MM.1S (cell line): ENCODE results near the gene KIFAP3.

ENCODE experiments used
- DNase-seq: peaks from one replicate; pipeline ENCODE4 v3.0.0-alpha.2; 2015
- H2AFZ ChIP-seq: fragments of 300-600 bp; sonication (generic); 2 replicates; pipeline ENCODE4 v1.6.0; 2016; ENCODE audit warnings: antibody characterized with exemption, low read length
- H3F3A ChIP-seq: fragments of 300-600 bp; sonication (generic); 2 replicates; pipeline ENCODE4 v1.6.1; 2016; ENCODE audit warnings: mild to moderate bottlenecking, antibody characterized with exemption, low read length, moderate library complexity, mixed read lengths; ENCODE audit not compliant: insufficient read depth
- H3K27ac ChIP-seq: fragments of 300-600 bp; sonication (generic); 2 replicates; pipeline ENCODE4 v1.5.1; 2016; ENCODE audit warnings: mild to moderate bottlenecking, low read length
- H3K27me3 ChIP-seq: fragments of 300-600 bp; sonication (generic); replicated peaks from 2 replicates; pipeline ENCODE4 v1.6.0; 2016; ENCODE audit warnings: low read length; ENCODE audit not compliant: insufficient read depth
- H3K36me3 ChIP-seq: fragments of 300-600 bp; sonication (generic); replicated peaks from 2 replicates; pipeline ENCODE4 v1.6.1; 2016; ENCODE audit warnings: mild to moderate bottlenecking, low read length, mixed read lengths; ENCODE audit not compliant: insufficient read depth
- H3K4me1 ChIP-seq: fragments of 300-600 bp; sonication (generic); 2 replicates; pipeline ENCODE4 v1.6.1; 2016; ENCODE audit warnings: low read length, mixed read lengths
- H3K4me2 ChIP-seq: fragments of 300-600 bp; sonication (generic); 2 replicates; pipeline ENCODE4 v1.6.0; 2016; ENCODE audit warnings: low read depth, low read length
- H3K4me3 ChIP-seq: fragments of 300-600 bp; sonication (generic); 2 replicates; pipeline ENCODE4 v1.5.1; 2016; ENCODE audit warnings: low read length, mixed read lengths
- H3K79me2 ChIP-seq: fragments of 300-600 bp; sonication (generic); 2 replicates; pipeline ENCODE4 v1.6.1; 2016; ENCODE audit warnings: mixed run types, low read length, mixed read lengths
- H3K9ac ChIP-seq: fragments of 300-600 bp; sonication (generic); 2 replicates; pipeline ENCODE4 v1.6.1; 2016; ENCODE audit warnings: low read length, mixed read lengths
- H3K9me2 ChIP-seq: fragments of 300-600 bp; sonication (generic); replicated peaks from 2 replicates; pipeline ENCODE4 v1.6.1; 2016; ENCODE audit warnings: mild to moderate bottlenecking, low read length, mixed read lengths; ENCODE audit not compliant: insufficient read depth
- H3K9me3 ChIP-seq: fragments of 300-600 bp; sonication (generic); replicated peaks from 2 replicates; pipeline ENCODE4 v1.6.1; 2016; ENCODE audit warnings: mild to moderate bottlenecking, low read length, mixed read lengths; ENCODE audit not compliant: insufficient read depth
- H4K20me1 ChIP-seq: fragments of 300-600 bp; sonication (generic); 2 replicates; pipeline ENCODE4 v1.6.1; 2016; ENCODE audit warnings: mild to moderate bottlenecking, low read length, moderate library complexity, mixed read lengths; ENCODE audit not compliant: insufficient read depth
- EZH2 ChIP-seq: fragments of 300-600 bp; sonication (generic); optimal IDR thresholded peaks from 2 replicates; pipeline ENCODE3; 2017; ENCODE audit warnings: low read depth, mild to moderate bottlenecking, antibody characterized with exemption, low read length, mixed read lengths
- EZH2phosphoT487 ChIP-seq: fragments of 300-600 bp; sonication (generic); IDR thresholded peaks from 2 replicates; pipeline ENCODE4 v1.6.1; 2018; ENCODE audit warnings: antibody characterized with exemption, low read length
- TF ChIP-seq, protein P1 (sequence below): fragments of 300-600 bp; sonication (generic); IDR thresholded peaks from 2 replicates; pipeline ENCODE4 v1.5.1; 2016; ENCODE audit warnings: antibody characterized with exemption, low read length, mixed read lengths

The KIFAP3 gene

GRCh38 chr1:169945181-169945580, 129.3 kb downstream of the KIFAP3 start:
- Histone ChIP-seq H3K9me2 (no peaks in the 10 kb centered on the region), H3K79me2 (no peaks in the 10 kb centered on the region), H3F3A (no peaks in the 10 kb centered on the region), H3K9me3 (no peaks in the 10 kb centered on the region), H3K27me3 (no peaks in the 10 kb centered on the region), H3K4me2 (no peak overlapping the region), H3K4me3 (no peak overlapping the region), H3K4me1 (0 out of 2 replicates have a peak, but pooled peaks cover 7% of the 10 kb centered on the region), H3K36me3 (no peaks in the 10 kb centered on the region), H2AFZ (no peak overlapping the region), H3K9ac (no peak overlapping the region), H4K20me1 (no peaks in the 10 kb centered on the region), H3K27ac (no peak overlapping the region)
- no peak for DNase-seq
- TF ChIP-seq EZH2phosphoT487 (no peak), EZH2 (no peak)
- TF ChIP-seq, protein P1, sequence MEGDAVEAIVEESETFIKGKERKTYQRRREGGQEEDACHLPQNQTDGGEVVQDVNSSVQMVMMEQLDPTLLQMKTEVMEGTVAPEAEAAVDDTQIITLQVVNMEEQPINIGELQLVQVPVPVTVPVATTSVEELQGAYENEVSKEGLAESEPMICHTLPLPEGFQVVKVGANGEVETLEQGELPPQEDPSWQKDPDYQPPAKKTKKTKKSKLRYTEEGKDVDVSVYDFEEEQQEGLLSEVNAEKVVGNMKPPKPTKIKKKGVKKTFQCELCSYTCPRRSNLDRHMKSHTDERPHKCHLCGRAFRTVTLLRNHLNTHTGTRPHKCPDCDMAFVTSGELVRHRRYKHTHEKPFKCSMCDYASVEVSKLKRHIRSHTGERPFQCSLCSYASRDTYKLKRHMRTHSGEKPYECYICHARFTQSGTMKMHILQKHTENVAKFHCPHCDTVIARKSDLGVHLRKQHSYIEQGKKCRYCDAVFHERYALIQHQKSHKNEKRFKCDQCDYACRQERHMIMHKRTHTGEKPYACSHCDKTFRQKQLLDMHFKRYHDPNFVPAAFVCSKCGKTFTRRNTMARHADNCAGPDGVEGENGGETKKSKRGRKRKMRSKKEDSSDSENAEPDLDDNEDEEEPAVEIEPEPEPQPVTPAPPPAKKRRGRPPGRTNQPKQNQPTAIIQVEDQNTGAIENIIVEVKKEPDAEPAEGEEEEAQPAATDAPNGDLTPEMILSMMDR, result no peak

- no peaks in the 10 kb centered on the region for H3F3A ChIP-seq
- H3K4me2 ChIP-seq, result no peak overlapping the region
- H3K9ac ChIP-seq, result no peak overlapping the region
- no peak overlapping the region for H3K27ac ChIP-seq
- no peaks in the 10 kb centered on the region for H3K9me3 ChIP-seq
- 0 out of 2 replicates have a peak, but pooled peaks cover 5% of the 10 kb centered on the region for H3K4me1 ChIP-seq
- TF ChIP-seq EZH2 (no peak), EZH2phosphoT487 (no peak)
- TF ChIP-seq, protein P1, result no peak
- no peak for DNase-seq
- H3K79me2 ChIP-seq, result no peaks in the 10 kb centered on the region
- H4K20me1 ChIP-seq, result no peaks in the 10 kb centered on the region
- no peaks in the 10 kb centered on the region for H3K27me3 ChIP-seq
- no peaks in the 10 kb centered on the region for H3K36me3 ChIP-seq
- no peak overlapping the region for H3K4me3 ChIP-seq
- H3K9me2 ChIP-seq, result no peaks in the 10 kb centered on the region
- H2AFZ ChIP-seq, result no peak overlapping the region
Observed at GRCh38 chr1:169944621-169945020, 129.9 kb downstream of the KIFAP3 start.

DNA sequence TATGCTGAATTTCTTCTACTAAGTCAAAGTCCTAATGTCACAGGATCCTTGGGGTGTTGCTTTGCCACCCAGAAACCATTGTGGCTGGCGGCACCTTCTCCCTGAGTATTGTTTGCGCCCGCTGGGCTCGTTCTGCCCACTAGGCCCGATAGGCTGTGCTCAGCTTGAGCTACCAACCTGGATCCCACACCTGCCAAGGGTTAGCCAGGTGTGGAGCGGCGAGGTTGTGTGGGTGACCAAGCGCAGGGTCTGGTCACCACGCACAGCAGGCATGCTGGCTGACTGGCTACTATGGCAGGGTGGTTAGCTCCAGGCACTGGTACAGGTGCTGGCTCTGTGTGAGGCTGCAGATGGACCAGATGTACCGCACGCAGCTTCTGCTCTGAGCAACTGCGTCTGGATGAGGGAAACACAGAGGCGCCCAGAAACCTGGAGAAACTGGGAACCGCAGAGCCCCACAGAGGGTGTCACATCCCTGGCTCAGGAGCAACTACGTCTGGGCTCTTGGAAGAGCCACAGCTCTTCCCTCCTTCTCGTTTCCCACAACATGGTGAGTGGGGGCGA, 130.4 kb downstream of the KIFAP3 start:
- H4K20me1 ChIP-seq, result no peaks in the 10 kb centered on the region
- no peaks in the 10 kb centered on the region for H3K9me2 ChIP-seq
- no peaks in the 10 kb centered on the region for H3K79me2 ChIP-seq
- no peaks in the 10 kb centered on the region for H3K9me3 ChIP-seq
- no peaks in the 10 kb centered on the region for H3K36me3 ChIP-seq
- H3K27ac ChIP-seq, result no peak overlapping the region
- no peak overlapping the region for H2AFZ ChIP-seq
- no peak overlapping the region for H3K4me2 ChIP-seq
- H3K9ac ChIP-seq, result no peak overlapping the region
- no peak for TF ChIP-seq EZH2
- no peak for TF ChIP-seq EZH2phosphoT487
- H3K4me1 ChIP-seq, result no peaks in the 10 kb centered on the region
- H3K27me3 ChIP-seq, result no peaks in the 10 kb centered on the region
- no peak overlapping the region for H3K4me3 ChIP-seq
- DNase-seq, result no peak
- no peaks in the 10 kb centered on the region for H3F3A ChIP-seq
